Aorta (tissue), 5 donors: ENCODE results near the gene CDC42BPG. TPM values are rescaled to one million over a fixed set of nuclear protein-coding genes. Genes with fewer than 3 reads are reported as not detected.

ENCODE experiments used
- ATAC-seq: fragments of 200-7000 bp; cut with Tn5 transposase; one replicate; pipeline ENCODE4 v1.9.1; 2022; ENCODE audit warnings: moderate library complexity; ENCODE audit not compliant: low FRiP score
- DNase-seq, 2 donors: peaks; one replicate each; pipeline ENCODE4 v3.0.0-alpha.2; 2020
- H3K27ac ChIP-seq, 2 donors: one replicate each; pipeline ENCODE4 v1.5.1; 2013; ENCODE audit warnings: low read length in 2 of 2, mild to moderate bottlenecking in 2 of 2, moderate library complexity in 2 of 2, control low read depth in 1 of 2, inconsistent platforms in 1 of 2, low read depth in 1 of 2
- H3K27me3 ChIP-seq, 2 donors: one replicate each; pipeline ENCODE4 v1.6.1; 2013; ENCODE audit warnings: control low read depth in 1 of 2, low read length in 1 of 2, mild to moderate bottlenecking in 1 of 2, moderate library complexity in 1 of 2; ENCODE audit not compliant: insufficient read depth in 2 of 2, control insufficient read depth in 1 of 2
- H3K36me3 ChIP-seq, 2 donors: one replicate each; pipeline ENCODE4 v1.6.1; 2013; ENCODE audit warnings: control low read depth in 1 of 2, low read length in 1 of 2, mild to moderate bottlenecking in 1 of 2; ENCODE audit not compliant: insufficient read depth in 2 of 2, control insufficient read depth in 1 of 2
- H3K4me1 ChIP-seq, 2 donors: one replicate each; pipeline ENCODE4 v1.6.1; 2013; ENCODE audit warnings: low read length in 2 of 2, control low read depth in 1 of 2, mild to moderate bottlenecking in 1 of 2, moderate library complexity in 1 of 2; ENCODE audit not compliant: insufficient read depth in 2 of 2, control insufficient read depth in 1 of 2
- H3K4me3 ChIP-seq, 2 donors: one replicate each; pipeline ENCODE4 v1.5.1; 2013; ENCODE audit warnings: low read length in 2 of 2, control low read depth in 1 of 2, mild to moderate bottlenecking in 1 of 2
- H3K9me3 ChIP-seq: one replicate; pipeline ENCODE4 v1.6.1; 2013; ENCODE audit warnings: mild to moderate bottlenecking, low read length; ENCODE audit not compliant: control insufficient read depth
- WGBS, 2 donors: extraction: QIAGEN DNeasy Blood & Tissue Kit; methylation state at CpG; one replicate each; pipeline ENCODE4 v1.1.7; 2013; 5-methylcytosine and 5-hydroxymethylcytosine counted together
- intact Hi-C, 2 donors: fragments of 100-400 bp; cut with DNase I; formaldehyde crosslinking; loops; one replicate each; pipeline versions ENCODE4 v1.14.2 to v1.15.0; 2022
- polyA plus RNA-seq, 2 donors: library from polyadenylated mRNA; stranded (reverse); fragments of 200-250 nt; gene quantifications; one replicate each; pipeline ENCODE4 v1.2.3, GENCODE V29; 2013
- total RNA-seq, 2 donors: library from RNA; stranded (reverse); fragmentation: NEBNext Ultra II Directional; extraction: Animal tissue kit (Norgen Biotek cat#: 25700); gene quantifications; one replicate each; pipeline ENCODE4 v1.2.1, GENCODE V29; 2021
- donor health status: healthy with polysubstance abuse.
- donor health status: Bipolar disorder and iron deficiency.
- donor health status: DM: no; HTN: no; CAD: no.
- donor health status: DM: no; HTN: no; CAD: no.
- donor health status: DM: yes; HTN: yes; CAD: no.

Gene CDC42BPG
- total and polyA plus RNA-seq, 4 donors = 0.29 to 6.0 (median 0.86) TPM

GRCh38 chr11:64802370-64803157 lies 41.9 kb downstream of the CDC42BPG start:
- Histone ChIP-seq H3K4me1 (no peaks in the 10 kb centered on the region), H3K27me3 (no peaks in the 10 kb centered on the region), H3K4me3 (peak overlapping the region; percentile 44 to 56), H3K9me3 (no peaks in the 10 kb centered on the region), H3K36me3 (no peaks in the 10 kb centered on the region), H3K27ac (peak overlapping the region in 1 of 2 donors; percentile 45)
- peak; percentile 1 for ATAC-seq
- DNase-seq = no peak
- intact Hi-C loops = no loop called here
- 14 to 29% methylated on average over 26 to 54 of the region's 54 CpGs for WGBS, 2 donors

- H3K4me1 ChIP-seq = no peaks in the 10 kb centered on the region
- no peak for ATAC-seq
- peak overlapping the region in 1 of 2 donors; percentile 25 for H3K27ac ChIP-seq
- 54 to 59% methylated on average over 13 of the region's 13 CpGs for WGBS, 2 donors
- H3K9me3 ChIP-seq = no peaks in the 10 kb centered on the region
- H3K27me3 ChIP-seq = no peaks in the 10 kb centered on the region
- intact Hi-C loops = no loop called here
- DNase-seq = no peak
- no peak overlapping the region for H3K4me3 ChIP-seq
- no peaks in the 10 kb centered on the region for H3K36me3 ChIP-seq
Measured at GRCh38 chr11:64801561-64802369, 42.7 kb downstream of the CDC42BPG start.

- H3K36me3 ChIP-seq = no peaks in the 10 kb centered on the region
- H3K27ac ChIP-seq = no peak overlapping the region
- 72 to 73% methylated on average over 9 of the region's 9 CpGs for WGBS, 2 donors
Measured at GRCh38 chr11:64801158-64801464, 43.3 kb downstream of the CDC42BPG start.

GRCh38 chr11:64800303-64801157 lies 43.9 kb downstream of the CDC42BPG start:
- intact Hi-C loops = no loop called here
- H3K27me3 ChIP-seq = no peaks in the 10 kb centered on the region
- H3K4me3 ChIP-seq = no peak overlapping the region
- DNase-seq = no peak
- no peaks in the 10 kb centered on the region for H3K4me1 ChIP-seq
- no peaks in the 10 kb centered on the region for H3K9me3 ChIP-seq
- H3K27ac ChIP-seq = no peak overlapping the region
- H3K36me3 ChIP-seq = no peaks in the 10 kb centered on the region
- WGBS, 2 donors = 83 to 89% methylated on average over 25 to 26 of the region's 26 CpGs
- ATAC-seq = no peak

More at GRCh38 chr11:64801158-64801464, 43.3 kb downstream of the CDC42BPG start:
- H3K4me3 ChIP-seq = no peak overlapping the region
- intact Hi-C loops = no loop called here
- H3K4me1 ChIP-seq = no peaks in the 10 kb centered on the region
- DNase-seq (no peak), ATAC-seq (no peak)
- no peaks in the 10 kb centered on the region for H3K9me3 ChIP-seq
- H3K27me3 ChIP-seq = no peaks in the 10 kb centered on the region

GRCh38 chr11:64799623-64800302 lies 44.7 kb downstream of the CDC42BPG start:
- ATAC-seq (no peak), DNase-seq (peak in 1 of 2 donors; percentile 32)
- Histone ChIP-seq H3K4me1 (no peaks in the 10 kb centered on the region), H3K36me3 (no peaks in the 10 kb centered on the region), H3K4me3 (no peak overlapping the region), H3K27me3 (no peaks in the 10 kb centered on the region), H3K27ac (no peak overlapping the region), H3K9me3 (no peaks in the 10 kb centered on the region)
- 62 to 65% methylated on average over 14 of the region's 14 CpGs for WGBS, 2 donors
- intact Hi-C loops = no loop called here

- Histone ChIP-seq H3K27ac (no peak overlapping the region), H3K4me1 (no peaks in the 10 kb centered on the region), H3K4me3 (no peak overlapping the region), H3K27me3 (no peaks in the 10 kb centered on the region), H3K9me3 (no peaks in the 10 kb centered on the region), H3K36me3 (no peaks in the 10 kb centered on the region)
- DNase-seq (peak in 1 of 2 donors; percentile 33), ATAC-seq (no peak)
- intact Hi-C loops = no loop called here
- WGBS, 2 donors = 76 to 83% methylated on average over 7 of the region's 7 CpGs
Measured at GRCh38 chr11:64799256-64799622, 45.2 kb downstream of the CDC42BPG start.

- no peak overlapping the region for H3K4me3 ChIP-seq
- no peak overlapping the region for H3K27ac ChIP-seq
- no peaks in the 10 kb centered on the region for H3K36me3 ChIP-seq
- H3K9me3 ChIP-seq = no peaks in the 10 kb centered on the region
- no peak for ATAC-seq
- intact Hi-C loops = no loop called here
- WGBS, 2 donors = 85 to 90% methylated on average over 17 to 19 of the region's 19 CpGs
- H3K4me1 ChIP-seq = no peaks in the 10 kb centered on the region
- H3K27me3 ChIP-seq = no peaks in the 10 kb centered on the region
- DNase-seq = peak; percentile 38 to 73
Measured at GRCh38 chr11:64796757-64797541, 47.5 kb downstream of the CDC42BPG start.
